Measurements from ENCODE around the gene C1orf50. TPM values are rescaled to one million over a fixed set of nuclear protein-coding genes. Genes with fewer than 3 reads are reported as not detected.

C1orf50 gene
- total and polyA plus RNA-seq, 2 of the 4 experiments (the other 2 are of a cell fraction): 2.0 to 6.0 TPM

GRCh38 chr1:42756956-42757891 lies 9.8 kb upstream of the C1orf50 start:
- no TSS peak for BruUV-seq (replicated peaks)
- Histone ChIP-seq H4K91ac (ENCODE audit: insufficient read depth, low read depth, low read length) (no peak overlapping the region), H3K27ac (ENCODE audit: insufficient read depth, low read length) (no peak overlapping the region), H3K9me3 (ENCODE audit: control insufficient read depth, insufficient read depth, low read length) (no peaks in the 10 kb centered on the region), H4K8ac (ENCODE audit: low read depth in 2 of 2, low read length in 2 of 2) (peak overlapping the region in 1 of 2 experiments; percentile 29; a peak in 1 of 4 replicates), H2AK9ac (replicated peaks; ENCODE audit: low read depth, low read length, poor library complexity) (no peak overlapping the region), H3K4me1 (ENCODE audit: control insufficient read depth, insufficient read depth, low read length) (peaks cover 3% of the 10 kb centered on the region), H2BK15ac (ENCODE audit: low read depth, low read length) (no peak overlapping the region), H2BK120ac (ENCODE audit: low read depth, low read length) (no peak overlapping the region), H3K14ac (replicated peaks; ENCODE audit: low read depth, low read length) (no peak overlapping the region), H3K36me3 (ENCODE audit: control insufficient read depth, insufficient read depth, low read length) (peaks cover 59% of the 10 kb centered on the region), H3K4me2 (ENCODE audit: low read depth, low read length) (no peak overlapping the region), H3K4me3 (ENCODE audit: insufficient read depth, low read depth, low read length) (no peak overlapping the region), H3K79me1 (ENCODE audit: low read depth in 1 of 2, low read length in 2 of 2) (peaks cover 43 to 47% of the 10 kb centered on the region in 2 experiments), H3K9me1 (ENCODE audit: insufficient read depth, low read length) (peaks cover 7% of the 10 kb centered on the region; the same call in 1 of the 2 replicates), H3K18ac (ENCODE audit: low read depth, low read length) (no peak overlapping the region), H4K20me1 (ENCODE audit: insufficient read depth, low read length) (peaks cover 5% of the 10 kb centered on the region), H4K5ac (ENCODE audit: low read depth, low read length) (no peak overlapping the region), H3K23ac (ENCODE audit: low read depth, low read length) (no peak overlapping the region), H3K9ac (ENCODE audit: low read depth, low read length) (no peak overlapping the region), H3K4ac (ENCODE audit: low read depth, low read length) (no peak overlapping the region), H2AFZ (replicated peaks; ENCODE audit: low read length, poor library complexity) (no peak overlapping the region), H3K56ac (ENCODE audit: extremely low read depth, insufficient read depth, low read length) (no peak overlapping the region), H2AK5ac (ENCODE audit: low read depth, low read length) (no peak overlapping the region), H2BK20ac (ENCODE audit: low read depth, low read length) (no peak overlapping the region), H3K27me3 (ENCODE audit: control insufficient read depth, insufficient read depth, low read length) (no peaks in the 10 kb centered on the region), H2BK5ac (ENCODE audit: low read depth, low read length, poor library complexity, severe bottlenecking) (no peak overlapping the region)
- peak; percentile 72 for DNase-seq
- WGBS, 2 experiments (ENCODE audit: extremely low coverage in 2 of 2, insufficient read length in 1 of 2): 57% methylated on average over 4 of the region's 17 CpGs; no CpG with 5 or more reads in 1 of the 2 experiments
- intact Hi-C loops (cut with micrococcal nuclease) (loop anchor here (5.0 kb wide), 1 partner anchor 610 kb away; no protein-coding TSS in a partner anchor), in situ Hi-C loops (cut with MboI; ENCODE audit: low sequenced_read_pairs) (no loop called here), dilution Hi-C loops (cut with HindIII; ENCODE audit: low sequenced_read_pairs, unreplicated experiment) (no loop called here)
- ChIA-PET POLR2A (ENCODE audit: unreplicated experiment) (no interaction called here), CTCF (interaction anchor here (0.5 to 0.6 kb wide), 3 partner anchors 13 to 235 kb away, joined by 5 to 6 read pairs (median 6); no protein-coding TSS in a partner anchor)
- peak; percentile 79 for ATAC-seq (ENCODE audit: low read depth)
- TF ChIP-seq CTCF (conservative IDR thresholded peaks at IDR 0.05; ENCODE audit: low read depth, low read length) (peak; percentile 62), NFE2L2 (IDR thresholded peaks at IDR 0.05; ENCODE audit: low read depth, low read length) (no peak), MAZ (IDR thresholded peaks at IDR 0.05; ENCODE audit: borderline replicate concordance, low read depth, low read length) (no peak), RFX5 (IDR thresholded peaks at IDR 0.05; ENCODE audit: low read depth, low read length) (no peak), RAD21 (IDR thresholded peaks at IDR 0.05; ENCODE audit: low read length) (peak; percentile 49), SMC3 (IDR thresholded peaks at IDR 0.05; ENCODE audit: low read depth, low read length) (peak; percentile 51), CHD1 (IDR thresholded peaks at IDR 0.05; ENCODE audit: low read depth, low read length) (no peak), MAFK (IDR thresholded peaks at IDR 0.05; ENCODE audit: low read depth, low read length) (no peak), RCOR1 (IDR thresholded peaks at IDR 0.05; ENCODE audit: insufficient replicate concordance, low read length) (no peak), MXI1 (IDR thresholded peaks at IDR 0.05; ENCODE audit: borderline replicate concordance, low read depth, low read length) (no peak), CEBPB (IDR thresholded peaks at IDR 0.05; ENCODE audit: low read depth, low read length) (no peak), POLR2A (IDR thresholded peaks at IDR 0.05; ENCODE audit: low read depth, low read length) (no peak), USF2 (IDR thresholded peaks at IDR 0.05; ENCODE audit: low read depth, low read length) (no peak), ELK1 (IDR thresholded peaks at IDR 0.05; ENCODE audit: borderline replicate concordance, low read depth, low read length) (no peak)
